Adipose tissue (tissue), 3 donors: ENCODE measurements around the gene DBX2. TPM values are rescaled to one million over a fixed set of nuclear protein-coding genes. Genes with fewer than 3 reads are reported as not detected.
"Not testable (repeated sequence)": the region's sequence is repeated elsewhere in the genome, so short reads cannot be mapped to it uniquely, and the experiment has no call there.

Source experiments
- H3K27ac ChIP-seq: one replicate; pipeline ENCODE4 v1.5.1; 2013; ENCODE audit warnings: low read depth, low read length
- WGBS, 3 donors: extraction: QIAGEN DNeasy Blood & Tissue Kit; methylation state at CpG; one replicate each; pipeline ENCODE4 v1.1.7; 2013; 5-methylcytosine and 5-hydroxymethylcytosine counted together
- polyA plus RNA-seq, 3 donors: library from polyadenylated mRNA; stranded (reverse); fragments of 200-250 nt; gene quantifications; one replicate each; pipeline ENCODE4 v1.2.3, GENCODE V29; 2013
- donor health status: healthy with polysubstance abuse.
- donor health status: Bipolar disorder and iron deficiency.
- donor health status: healthy.

DBX2 gene
- polyA plus RNA-seq, 3 donors, result 0.30 to 2.1 TPM; not detected in 1

DNA sequence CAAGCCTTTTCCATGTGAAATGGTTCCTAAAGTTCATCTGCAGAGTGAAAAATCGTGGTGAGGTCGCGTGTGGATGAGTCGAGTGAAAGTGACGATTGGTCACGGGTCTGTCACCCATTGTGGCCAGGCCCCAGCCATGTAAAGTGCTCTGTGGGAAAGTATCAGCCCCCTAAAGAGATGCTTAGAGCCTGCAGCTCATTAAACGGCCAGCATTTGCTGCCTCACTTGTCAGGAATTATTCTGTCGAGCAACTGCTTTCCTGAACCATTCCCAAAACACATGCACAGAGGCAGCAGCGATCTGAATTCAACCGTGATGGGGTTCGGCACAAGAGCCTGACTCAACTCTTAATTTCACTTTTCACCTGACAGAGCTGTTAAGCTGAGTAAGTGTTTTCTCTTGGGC lies 16.0 kb downstream of the DBX2 start:
- 58 to 72% (median 67%) methylated on average over 11 of the region's 11 CpGs for WGBS, 3 donors

DNA sequence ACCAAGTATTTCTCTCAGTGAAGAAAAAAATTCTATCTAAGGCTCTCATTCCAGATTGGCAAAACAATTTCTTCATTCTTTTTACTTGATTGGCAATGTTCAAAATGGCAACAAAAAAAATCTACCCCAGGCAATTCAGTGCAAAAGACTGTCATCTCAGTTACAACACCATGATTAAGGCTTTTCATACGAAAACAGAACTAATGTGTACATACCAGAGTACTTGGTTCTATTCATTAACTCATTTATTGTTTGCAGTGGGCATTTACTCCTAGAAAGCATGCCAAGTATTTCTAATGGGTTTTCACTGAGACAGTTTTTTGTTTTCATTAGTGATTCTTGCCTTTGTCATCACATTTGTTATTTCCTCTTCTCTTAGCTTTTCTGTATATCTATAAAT lies 33.0 kb downstream of the DBX2 start:
- WGBS, 3 donors, result 10 to 54% (median 44%) methylated on average over 1 of the region's 1 CpG

More for the DNA sequence above, 16.0 kb downstream of the DBX2 start:
- no peak overlapping the region for H3K27ac ChIP-seq

DNA sequence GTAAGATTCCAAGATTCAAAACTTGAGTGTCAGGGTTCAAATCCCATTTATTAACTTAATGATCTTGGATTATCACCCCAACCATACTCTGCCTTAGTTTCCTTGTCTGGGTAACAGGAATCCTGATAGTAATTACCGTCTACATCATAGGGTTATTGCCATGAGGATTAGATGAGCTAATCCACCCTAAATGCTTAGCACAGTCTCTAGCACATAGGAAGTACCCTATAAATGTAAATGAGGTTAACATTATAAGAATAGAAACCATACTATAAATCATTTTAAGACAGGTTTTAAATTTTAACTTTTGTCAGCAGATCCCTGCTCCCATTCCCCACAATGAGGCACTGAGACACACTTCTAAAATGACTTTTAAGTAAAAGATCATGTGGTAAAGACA lies 36.5 kb downstream of the DBX2 start:
- 79 to 92% (median 88%) methylated on average over 1 of the region's 1 CpG for WGBS, 3 donors

More for the DNA sequence above, 33.0 kb downstream of the DBX2 start:
- no peak overlapping the region for H3K27ac ChIP-seq

DNA sequence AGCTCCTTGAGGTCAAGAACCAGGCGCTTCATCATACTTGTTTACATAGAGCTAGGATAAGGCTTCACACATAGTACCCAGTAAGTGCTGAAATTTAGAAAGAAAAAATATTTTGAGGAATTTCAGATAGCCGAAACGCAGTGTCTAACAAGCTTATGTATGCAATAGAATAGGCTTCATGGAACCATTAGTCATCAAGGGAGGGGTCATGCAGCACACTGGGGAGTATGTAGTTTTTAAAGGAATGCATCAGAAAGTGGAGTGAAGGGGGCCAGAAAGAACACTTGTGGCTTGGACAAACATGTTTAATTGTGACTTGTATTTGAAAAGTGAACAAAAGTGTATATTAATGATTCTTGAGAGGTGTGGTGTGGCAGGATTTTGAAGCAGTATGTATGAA lies 38.1 kb downstream of the DBX2 start:
- no peak overlapping the region for H3K27ac ChIP-seq
- 84 to 94% (median 92%) methylated on average over 3 of the region's 3 CpGs for WGBS, 3 donors

More for the DNA sequence above, 36.5 kb downstream of the DBX2 start:
- H3K27ac ChIP-seq, result no peak overlapping the region

DNA sequence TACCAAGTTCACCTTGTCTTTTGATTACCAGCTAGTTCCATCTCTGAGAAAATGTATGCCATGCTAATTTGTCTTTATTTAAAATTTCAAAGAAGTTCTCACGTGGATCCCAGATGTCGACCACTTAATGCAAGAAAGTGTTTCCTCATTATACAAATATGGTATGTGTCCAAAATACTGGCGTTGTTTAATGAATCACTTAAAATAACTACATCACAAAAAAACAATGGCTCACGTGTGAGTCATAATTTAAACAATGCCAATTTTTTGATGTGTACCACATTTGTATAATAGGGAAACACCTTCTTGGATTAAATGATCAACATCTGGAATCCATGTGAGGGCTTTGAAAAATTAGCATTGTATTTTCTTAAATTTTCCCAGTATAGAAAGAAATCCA lies 40.8 kb downstream of the DBX2 start:
- H3K27ac ChIP-seq, result no peak overlapping the region
- 49 to 58% (median 53%) methylated on average over 4 of the region's 4 CpGs for WGBS, 3 donors

DNA sequence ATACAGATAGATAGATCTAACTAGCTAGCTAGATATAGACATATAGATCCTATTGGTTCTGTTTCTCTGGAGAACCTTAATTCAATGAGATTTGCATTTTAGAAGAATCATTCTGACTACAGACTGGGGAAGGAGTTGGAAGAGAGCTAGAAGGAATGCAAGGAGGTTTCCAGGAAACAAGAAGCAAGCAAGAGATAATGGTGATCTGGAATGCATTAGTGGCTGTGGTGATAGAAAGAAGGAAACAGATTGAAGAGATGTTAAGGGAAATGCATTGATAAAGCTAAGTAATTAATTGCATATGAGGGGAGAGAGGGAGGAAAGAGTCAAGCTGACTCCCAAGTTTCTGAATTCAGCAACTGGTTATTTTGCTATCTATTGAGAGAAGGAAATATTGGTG lies 42.7 kb downstream of the DBX2 start:
- no peak overlapping the region for H3K27ac ChIP-seq

DNA sequence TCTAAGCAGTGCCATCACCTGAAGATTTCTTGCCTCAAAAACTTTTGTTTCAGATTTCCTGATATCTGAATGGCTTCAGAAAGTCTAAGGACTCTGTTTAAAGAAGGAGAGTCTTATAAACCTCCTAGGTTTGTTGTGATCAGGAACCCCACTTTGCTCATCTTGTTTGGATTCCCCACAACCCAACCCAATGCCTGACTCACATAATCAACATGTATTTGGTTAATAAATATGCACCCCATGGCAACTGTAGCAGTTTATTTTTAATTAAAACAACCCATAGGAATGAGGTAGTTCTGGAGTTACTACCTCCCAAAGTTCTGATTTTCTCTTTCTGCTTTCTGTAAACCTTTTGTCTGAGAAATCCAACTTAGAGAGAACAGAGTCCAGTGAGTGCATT lies 51.5 kb downstream of the DBX2 start:
- H3K27ac ChIP-seq, result no peak overlapping the region

DNA sequence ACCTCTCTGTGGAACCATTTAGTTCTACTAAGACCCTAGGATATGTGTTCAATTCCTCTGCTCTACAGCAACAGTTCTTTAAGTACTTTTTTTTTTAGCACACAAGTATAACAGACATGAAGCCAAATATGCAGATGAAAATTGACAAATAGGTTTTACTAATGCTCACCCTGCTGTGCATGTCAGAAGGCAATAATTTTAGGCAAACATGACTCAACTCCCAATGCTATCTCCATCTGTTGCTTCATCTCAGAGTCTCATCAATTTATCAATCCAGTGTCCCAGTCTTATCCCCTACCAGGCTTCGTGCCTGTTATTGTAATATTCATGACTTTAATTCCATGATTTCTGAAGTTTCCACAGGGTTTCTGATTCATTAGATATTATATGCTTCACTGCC lies 57.7 kb downstream of the DBX2 start:
- 35 to 56% (median 52%) methylated on average over 1 of the region's 1 CpG for WGBS, 3 donors
- no peak overlapping the region for H3K27ac ChIP-seq

DNA sequence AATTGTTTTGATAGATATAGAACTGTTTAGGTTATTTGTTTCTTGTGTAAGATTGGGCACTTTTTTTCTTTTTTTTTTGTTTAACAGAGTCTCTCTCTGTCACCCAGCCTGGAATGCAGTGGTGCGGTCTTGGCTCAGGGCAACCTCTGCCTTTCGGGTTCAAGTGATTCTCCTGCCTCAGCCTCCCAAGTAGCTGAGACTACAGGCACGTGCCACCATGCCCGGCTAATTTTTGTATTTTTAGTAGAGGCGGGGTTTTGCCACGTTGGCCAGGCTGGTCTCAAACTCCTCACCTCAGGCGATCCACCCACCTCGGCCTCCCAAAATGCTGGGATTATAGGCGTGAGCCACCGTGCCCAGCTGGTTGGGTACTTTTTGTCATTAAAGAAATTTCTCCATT lies 66.0 kb downstream of the DBX2 start:
- 88 to 95% (median 91%) methylated on average over 10 of the region's 10 CpGs for WGBS, 3 donors
- H3K27ac ChIP-seq, result not testable (repeated sequence)

DNA sequence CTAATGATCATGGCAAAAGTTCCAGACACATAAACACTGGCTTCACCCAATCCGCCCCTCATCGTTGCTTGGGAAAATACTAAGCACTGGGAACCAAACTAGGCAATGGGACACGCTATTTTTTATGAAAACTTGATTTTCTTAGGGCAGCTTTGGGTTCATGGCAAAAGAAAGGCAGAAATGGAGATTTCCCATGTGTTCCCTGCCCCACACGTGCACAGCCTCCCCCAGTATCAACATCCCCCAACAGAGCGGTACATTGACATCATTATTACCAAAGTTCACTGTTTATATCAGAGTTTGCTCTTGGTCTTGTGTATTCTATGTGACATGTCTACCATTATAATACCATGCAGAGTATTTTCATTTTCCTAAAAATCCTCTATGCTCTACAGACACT lies 71.0 kb downstream of the DBX2 start:
- H3K27ac ChIP-seq, result no peak overlapping the region
- 74 to 87% (median 84%) methylated on average over 5 of the region's 5 CpGs for WGBS, 3 donors

DNA sequence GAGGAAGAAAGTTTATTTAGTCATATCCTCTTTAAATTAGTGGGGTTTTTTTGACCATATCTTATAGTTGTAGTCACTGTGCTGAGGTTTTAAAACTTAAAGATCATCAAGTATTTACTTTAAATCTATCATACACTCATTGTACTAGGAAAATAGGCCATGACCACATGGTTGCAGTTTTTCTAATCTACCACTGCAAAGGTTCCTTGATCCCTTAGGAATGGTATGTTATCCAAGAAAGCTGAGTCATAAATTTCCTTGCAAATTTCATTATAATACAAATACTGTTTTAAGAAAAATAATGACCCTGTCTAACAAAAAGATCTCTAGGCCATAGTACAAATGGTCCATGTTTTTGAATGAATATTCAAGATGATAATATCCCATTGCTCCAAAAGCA lies 74.7 kb downstream of the DBX2 start:
- no peak overlapping the region for H3K27ac ChIP-seq

DNA sequence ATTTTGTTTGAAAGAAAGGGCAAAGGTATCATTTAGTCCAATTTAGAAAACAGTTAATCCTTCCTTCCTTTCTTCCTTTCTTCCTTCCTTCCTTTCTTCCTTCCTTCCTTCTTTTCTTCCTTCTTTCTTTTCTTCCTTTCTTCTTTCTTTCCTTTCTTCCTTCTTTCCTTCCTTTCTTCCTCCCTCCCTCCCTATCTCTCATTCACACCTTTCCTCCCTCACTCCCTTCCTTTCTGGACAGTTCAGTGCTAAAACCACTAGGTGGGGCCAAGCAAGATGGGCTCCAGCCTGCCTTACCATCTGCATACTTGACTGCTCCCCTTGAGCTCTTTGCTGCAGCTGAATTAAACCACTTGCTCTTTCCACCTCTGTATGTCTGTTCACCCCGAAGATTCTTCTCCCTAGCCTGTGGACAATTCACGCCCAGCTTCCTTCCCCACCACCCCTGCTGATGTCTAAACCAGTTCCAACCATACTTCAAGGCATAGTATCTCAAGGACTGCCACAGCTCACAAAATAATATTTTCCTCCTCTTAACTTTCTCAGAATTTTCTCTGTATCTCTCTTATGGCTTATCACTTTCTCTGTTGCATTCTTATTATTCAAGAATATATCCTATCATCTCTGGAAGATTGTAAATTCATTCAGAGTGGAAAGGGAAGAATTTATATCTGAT lies 78.0 kb downstream of the DBX2 start:
- WGBS, 3 donors, result 31 to 66% (median 48%) methylated on average over 2 of the region's 2 CpGs
- no peak overlapping the region for H3K27ac ChIP-seq

DNA sequence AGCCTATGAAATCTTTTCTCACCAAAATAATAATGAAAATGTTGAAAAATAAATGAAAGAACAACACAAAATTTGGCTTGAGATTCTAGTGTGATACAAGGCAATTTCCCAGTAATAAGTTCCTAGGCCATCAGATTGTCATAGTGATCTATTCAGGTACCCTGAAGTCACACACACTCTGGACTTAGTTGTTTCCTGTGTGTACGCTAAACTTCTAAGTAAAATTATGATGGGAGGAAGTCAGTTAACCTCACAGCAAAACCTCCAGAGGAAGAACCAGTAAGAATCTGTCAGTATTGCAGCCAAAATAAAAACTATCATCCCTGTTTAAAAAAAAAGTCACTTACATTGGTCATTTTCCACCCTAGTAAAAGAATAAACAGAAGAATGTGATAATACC lies 81.9 kb downstream of the DBX2 start:
- 28 to 60% (median 28%) methylated on average over 1 of the region's 1 CpG for WGBS, 3 donors
- H3K27ac ChIP-seq, result no peak overlapping the region

Other genes with a start within 250 kb of the DBX2 start
- 1 to 10 TPM in 1 of 3 donors, under 1 TPM in 2; 0.26 to 2.7 (median 0.97) TPM for gene NELL2, start 174.8 kb downstream of the DBX2 start, polyA plus RNA-seq
- 10 to 100 TPM; 11.7 to 59.2 (median 21.8) TPM for gene ANO6, start 165.0 kb upstream of the DBX2 start, polyA plus RNA-seq